Heart right ventricle (tissue), 16 donors: ENCODE results near the gene RAPGEF3. TPM values are rescaled to one million over a fixed set of nuclear protein-coding genes. Genes with fewer than 3 reads are reported as not detected.

ENCODE experiments used
- ATAC-seq, 8 donors: fragments of 200-7000 bp; cut with Tn5 transposase; one replicate each; pipeline ENCODE4 v1.9.1; 2020; ENCODE audit warnings: mild to moderate bottlenecking in 8 of 8, moderate library complexity in 8 of 8, moderate number of reproducible peaks in 1 of 8
- DNase-seq, 2 donors: peaks; one replicate each; pipeline ENCODE4 v3.0.0-alpha.2; 2020
- H3K27ac ChIP-seq, 10 donors: fragments of 200-600 bp; sonication (generic) in 2 of 10; one replicate each; pipeline versions ENCODE4 v1.5.0 to v1.8.0; 2020 to 2022; ENCODE audit warnings: mild to moderate bottlenecking in 3 of 10
- H3K27me3 ChIP-seq, 7 donors: fragments of 200-600 bp; one replicate each; pipeline ENCODE4 v1.8.0; 2021 to 2022; ENCODE audit warnings: mild to moderate bottlenecking in 2 of 7
- H3K36me3 ChIP-seq, 9 donors: fragments of 200-600 bp; sonication (generic) in 1 of 9; one replicate each; pipeline versions ENCODE4 v1.5.0 to v1.8.0; 2020 to 2022; ENCODE audit warnings: mild to moderate bottlenecking in 2 of 9
- H3K4me1 ChIP-seq, 9 donors: fragments of 200-600 bp; sonication (generic) in 1 of 9; one replicate each; pipeline versions ENCODE4 v1.5.0 to v1.8.0; 2020 to 2022; ENCODE audit warnings: mild to moderate bottlenecking in 4 of 9
- H3K4me3 ChIP-seq, 10 donors: fragments of 200-600 bp; sonication (generic) in 2 of 10; one replicate each; pipeline versions ENCODE4 v1.5.0 to v1.8.0; 2020 to 2022; ENCODE audit warnings: mild to moderate bottlenecking in 7 of 10, moderate library complexity in 2 of 10
- H3K9me3 ChIP-seq, 11 donors: fragments of 200-600 bp in 10 of 11; sonication (generic) in 2 of 11; one replicate each; pipeline versions ENCODE4 v1.5.0 to v1.8.0; 2013 to 2022; ENCODE audit warnings: mild to moderate bottlenecking in 2 of 11, control low read depth in 1 of 11, moderate library complexity in 1 of 11
- WGBS, 2 donors: extraction: QIAGEN DNeasy Blood & Tissue Kit; methylation state at CpG; one replicate each; pipeline ENCODE4 v1.1.7; 2013; ENCODE audit warnings: inconsistent platforms in 1 of 2; 5-methylcytosine and 5-hydroxymethylcytosine counted together
- intact Hi-C, 10 donors: fragments of 100-400 bp; cut with DNase I; formaldehyde crosslinking; loops; one replicate each; pipeline versions ENCODE4 v1.11.1 to v1.14.2; 2022
- polyA plus RNA-seq, 2 donors: library from polyadenylated mRNA; stranded (reverse); fragments of 200-250 nt; gene quantifications; one replicate each; pipeline ENCODE4 v1.2.3, GENCODE V29; 2013
- total RNA-seq, 10 donors: library from RNA; stranded (reverse); fragmentation: NEBNext Ultra II Directional in 3 of 10; extraction: Animal tissue kit (Norgen Biotek cat#: 25700) in 3 of 10; gene quantifications; one replicate each; pipeline versions ENCODE4 v1.2.1 to v1.2.4, GENCODE V29; 2021 to 2023
- TF ChIP-seq, protein P1 (sequence below), 9 donors: fragments of 200-600 bp; sonication (generic) in 2 of 9; IDR thresholded peaks; one replicate each; pipeline versions ENCODE4 v1.5.0 to v1.8.0; 2021 to 2022; ENCODE audit warnings: antibody characterized with exemption in 9 of 9, mild to moderate bottlenecking in 5 of 9, moderate library complexity in 1 of 9
- donor health status: Arrhythmogenic right ventricular cardiomyopathy.
- donor health status: ischemic (EF 13 %, LVEDD 7.1; RV severe dilation, severe dysfunction).
- donor health status: healthy with polysubstance abuse.
- donor health status: DM: no; HTN: yes; CAD: no.
- donor health status: DM: no; HTN: no; CAD: no.
- donor health status: ischemic (EF 25% LVEDD 6.9; RV normal size, moderate dysfunction).
- donor health status: ischemic (EF 25% LVEDD 5.7; RV mildly dilated, moderate dysfunction).
- donor health status: healthy.
- donor health status: DM: yes; HTN: yes; CAD: no.
- donor health status: Ischemic cardiomyopathy.
- donor health status: ischemic (EF 35%, LVEDD 5.7; RV mildly dilated, moderate dysfunction).
- donor health status: nonischemic (EF 11% LVEDD 7.7; RV severe dilation, severe dysfunction).
- donor health status: DM: yes; HTN: yes; CAD: no.
- donor health status: PGD.
- donor health status: ischemic (EF 29% LVEDD 5.4; RV normal size, mild dysfunction).
- donor health status: nonischemic (EF 23%, LVEDD 6.1; RV moderate dilation, normal function).

The RAPGEF3 gene
- total and polyA plus RNA-seq, 12 donors = 9.5 to 173 (median 20.1) TPM

DNA sequence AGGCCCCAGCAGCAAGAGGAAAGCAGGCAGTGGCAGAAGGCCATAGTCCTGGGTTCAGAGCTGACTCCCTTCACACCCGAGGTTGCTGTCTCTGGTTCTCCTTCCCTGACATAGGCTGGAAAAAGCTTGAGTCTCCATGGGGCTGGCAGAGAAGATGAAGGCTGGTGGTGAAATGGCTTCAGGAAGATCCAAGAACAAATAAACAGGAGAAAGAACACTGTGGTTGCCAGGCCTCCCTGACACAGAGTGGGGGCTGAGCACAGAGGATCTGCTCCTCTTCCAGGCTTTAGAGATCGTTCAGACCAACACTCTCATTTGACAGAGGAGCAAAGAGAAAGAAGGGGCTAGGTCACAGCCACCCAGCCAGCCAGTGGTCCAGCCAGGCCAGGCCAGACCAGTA lies 46.7 kb upstream of the RAPGEF3 start:
- no peak overlapping the region for H3K4me3 ChIP-seq
- H3K27me3 ChIP-seq = no peaks in the 10 kb centered on the region
- ATAC-seq (no peak), DNase-seq (peak in 1 of 2 donors; percentile 0)
- 24 to 31% methylated on average over 2 of the region's 2 CpGs for WGBS, 2 donors
- peaks cover 71 to 100% (median 100%) of the 10 kb centered on the region in 9 donors for H3K4me1 ChIP-seq
- TF ChIP-seq, protein P1, sequence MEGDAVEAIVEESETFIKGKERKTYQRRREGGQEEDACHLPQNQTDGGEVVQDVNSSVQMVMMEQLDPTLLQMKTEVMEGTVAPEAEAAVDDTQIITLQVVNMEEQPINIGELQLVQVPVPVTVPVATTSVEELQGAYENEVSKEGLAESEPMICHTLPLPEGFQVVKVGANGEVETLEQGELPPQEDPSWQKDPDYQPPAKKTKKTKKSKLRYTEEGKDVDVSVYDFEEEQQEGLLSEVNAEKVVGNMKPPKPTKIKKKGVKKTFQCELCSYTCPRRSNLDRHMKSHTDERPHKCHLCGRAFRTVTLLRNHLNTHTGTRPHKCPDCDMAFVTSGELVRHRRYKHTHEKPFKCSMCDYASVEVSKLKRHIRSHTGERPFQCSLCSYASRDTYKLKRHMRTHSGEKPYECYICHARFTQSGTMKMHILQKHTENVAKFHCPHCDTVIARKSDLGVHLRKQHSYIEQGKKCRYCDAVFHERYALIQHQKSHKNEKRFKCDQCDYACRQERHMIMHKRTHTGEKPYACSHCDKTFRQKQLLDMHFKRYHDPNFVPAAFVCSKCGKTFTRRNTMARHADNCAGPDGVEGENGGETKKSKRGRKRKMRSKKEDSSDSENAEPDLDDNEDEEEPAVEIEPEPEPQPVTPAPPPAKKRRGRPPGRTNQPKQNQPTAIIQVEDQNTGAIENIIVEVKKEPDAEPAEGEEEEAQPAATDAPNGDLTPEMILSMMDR (IDR thresholded peaks at IDR 0.05) = no peak
- intact Hi-C loops = no loop called here
- peaks cover 0 to 33% (median 1%) of the 10 kb centered on the region in 9 donors for H3K36me3 ChIP-seq
- peak overlapping the region in 9 of 10 donors; percentile 7 to 99 (median 88) for H3K27ac ChIP-seq
- no peaks in the 10 kb centered on the region for H3K9me3 ChIP-seq

DNA sequence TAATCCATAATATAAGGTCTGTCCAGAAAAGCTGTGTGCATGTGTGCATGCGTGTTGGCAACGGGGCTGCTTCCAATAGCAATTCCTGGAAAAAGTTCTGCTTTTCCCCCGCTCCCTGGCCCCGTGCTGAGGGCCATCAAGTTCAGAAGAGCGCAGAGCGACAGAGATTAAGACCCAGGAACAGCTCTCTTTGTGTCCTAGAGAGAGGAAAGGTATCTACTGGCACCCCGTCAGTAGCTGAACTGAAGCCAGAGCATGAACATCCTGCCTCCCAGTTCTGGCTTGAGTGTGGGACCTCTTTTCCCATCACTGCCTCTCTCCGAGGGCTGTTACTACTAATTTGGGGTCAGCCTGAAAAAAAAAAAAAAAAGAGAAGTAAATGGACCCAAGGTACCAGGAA lies 45.5 kb upstream of the RAPGEF3 start:
- H3K9me3 ChIP-seq = no peaks in the 10 kb centered on the region
- H3K4me3 ChIP-seq = no peak overlapping the region
- TF ChIP-seq, protein P1 (IDR thresholded peaks at IDR 0.05) = no peak
- 13 to 15% methylated on average over 8 of the region's 8 CpGs for WGBS, 2 donors
- peaks cover 72 to 100% (median 100%) of the 10 kb centered on the region in 9 donors for H3K4me1 ChIP-seq
- DNase-seq (peak in 1 of 2 donors; percentile 58), ATAC-seq (peak in 2 of 8 donors; percentile 10 to 15)
- H3K27me3 ChIP-seq = no peaks in the 10 kb centered on the region
- peaks cover 0 to 41% (median 4%) of the 10 kb centered on the region in 9 donors for H3K36me3 ChIP-seq
- intact Hi-C loops = no loop called here
- H3K27ac ChIP-seq = peak overlapping the region in 9 of 10 donors; percentile 25 to 99 (median 88)

DNA sequence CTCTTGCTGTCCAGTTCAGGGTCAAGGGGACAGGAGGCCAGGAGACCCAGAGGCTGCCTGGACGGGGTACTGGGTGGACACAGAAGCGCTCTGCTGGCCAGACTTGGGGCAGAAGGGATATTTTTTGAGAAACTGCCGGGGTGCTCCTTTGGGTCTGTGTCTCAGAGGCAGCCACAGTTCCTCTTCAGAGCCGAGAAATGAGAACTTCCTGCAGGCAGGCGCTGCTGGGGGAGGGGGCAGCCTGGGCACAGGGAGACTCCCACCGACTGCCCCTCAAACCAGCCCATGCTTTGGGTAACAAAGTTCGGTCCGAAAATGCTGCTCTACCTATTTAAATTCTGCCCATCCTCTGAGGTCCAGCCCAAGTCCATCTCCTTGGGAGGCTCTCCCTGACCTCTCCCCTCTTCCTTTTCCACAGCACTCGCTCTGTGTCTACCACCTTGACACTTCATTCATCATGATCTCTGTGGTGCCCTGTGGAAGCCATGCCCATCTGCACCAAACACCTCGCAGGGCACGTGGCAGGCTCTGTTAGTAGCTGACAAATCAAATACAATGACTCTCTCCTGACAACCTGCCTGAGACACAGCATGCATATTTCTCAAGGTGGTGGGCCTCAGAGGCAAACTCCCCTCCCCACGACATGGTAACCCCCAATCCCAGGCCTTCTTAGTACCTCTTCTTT lies 44.7 kb upstream of the RAPGEF3 start:
- H3K36me3 ChIP-seq = peaks cover 0 to 49% (median 4%) of the 10 kb centered on the region in 9 donors
- H3K9me3 ChIP-seq = no peaks in the 10 kb centered on the region
- no peak for DNase-seq
- no peak for ATAC-seq
- no peak overlapping the region for H3K4me3 ChIP-seq
- TF ChIP-seq, protein P1 (IDR thresholded peaks at IDR 0.05) = no peak
- peak overlapping the region; percentile 33 to 99 (median 82) for H3K27ac ChIP-seq
- H3K27me3 ChIP-seq = no peaks in the 10 kb centered on the region
- intact Hi-C loops = loop anchor here in 2 of 10 donors (2.0 kb wide), 1 partner anchor 33 kb away; no protein-coding TSS in a partner anchor
- 59 to 71% methylated on average over 11 to 12 of the region's 12 CpGs for WGBS, 2 donors
- peaks cover 66 to 100% (median 100%) of the 10 kb centered on the region in 9 donors for H3K4me1 ChIP-seq

DNA sequence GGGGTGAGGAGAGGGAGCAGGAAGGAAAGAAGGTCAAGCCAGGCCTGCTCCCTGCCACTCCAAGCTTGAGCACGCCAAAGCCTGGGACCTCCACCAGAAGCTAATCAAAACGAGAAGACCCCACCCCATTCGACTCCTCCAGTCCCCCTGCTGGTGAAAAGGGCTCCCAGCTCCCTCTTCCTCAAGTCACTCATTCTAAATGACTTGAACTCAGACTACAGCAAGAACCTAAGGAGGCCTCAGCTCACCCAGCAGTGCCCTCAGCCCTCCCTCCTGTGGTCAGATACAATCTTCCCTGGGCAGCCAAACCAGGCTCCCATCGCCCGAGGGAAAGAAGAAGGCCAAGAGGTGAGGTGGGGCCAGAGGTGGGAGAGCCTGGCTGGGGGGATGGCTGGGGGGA lies 43.6 kb upstream of the RAPGEF3 start:
- Histone ChIP-seq H3K4me3 (peak overlapping the region in 3 of 10 donors; percentile 3 to 15 (median 10)), H3K9me3 (no peaks in the 10 kb centered on the region), H3K4me1 (peaks cover 57 to 95% (median 91%) of the 10 kb centered on the region in 9 donors), H3K27me3 (no peaks in the 10 kb centered on the region), H3K36me3 (peaks cover 0 to 58% (median 6%) of the 10 kb centered on the region in 9 donors), H3K27ac (peak overlapping the region in 9 of 10 donors; percentile 33 to 99 (median 88))
- ATAC-seq = no peak
- WGBS, 2 donors = 25 to 26% methylated on average over 5 of the region's 5 CpGs
- no peak for DNase-seq
- TF ChIP-seq, protein P1 (IDR thresholded peaks at IDR 0.05) = peak in 7 of 9 donors; percentile 12 to 37 (median 19)
- intact Hi-C loops = loop anchor here in 3 of 10 donors (1.0 to 2.0 kb wide), 2 partner anchors 17 to 34 kb away; partner anchors contain the start of gene HDAC7 (in 1 of the 3)
